Astrocyte of the cerebellum (primary cell): Measurements from ENCODE around the gene ZNF566.

Experiments used
- DNase-seq: peaks from one replicate; pipeline ENCODE4 v3.0.0-alpha.2; 2011; ENCODE audit warnings: low read depth
- H3K4me3 ChIP-seq: 2 replicates; pipeline ENCODE4 v1.5.1; 2011; ENCODE audit warnings: mild to moderate bottlenecking, low read depth, low read length, moderate library complexity
- CTCF ChIP-seq: IDR thresholded peaks from 2 replicates; pipeline ENCODE4 v1.5.1; 2012; ENCODE audit warnings: low read length, low read depth, moderate library complexity, mild to moderate bottlenecking; ENCODE audit errors: missing control alignments
- in situ Hi-C: cut with HindIII; loops from 2 replicates; pipeline ENCODE4 v1.10.0; 2017; ENCODE audit warnings: low sequenced_read_pairs

Gene ZNF566

GRCh38 chr19:36420961-36421748 lies 68.2 kb downstream of the ZNF566 start:
- DNase-seq, result no peak

GRCh38 chr19:36418287-36419001 lies 70.9 kb downstream of the ZNF566 start, which contains the start of gene ZFP82:
Gene ZFP82, minus strand, starts transcription at chr19:36418644. Its CDS starts 8,855 bp downstream, at chr19:36409789.
- DNase-seq, result peak; percentile 35
- in situ Hi-C loops, result no loop called here
- TF ChIP-seq CTCF, result no peak
- H3K4me3 ChIP-seq, result peak within 1 kb of the TSS; percentile 65

More at GRCh38 chr19:36420961-36421748, 68.2 kb downstream of the ZNF566 start:
- TF ChIP-seq CTCF, result no peak
- H3K4me3 ChIP-seq, result peak overlapping the region; percentile 36
- in situ Hi-C loops, result no loop called here

- peak overlapping the region; percentile 65 for H3K4me3 ChIP-seq
- in situ Hi-C loops, result no loop called here
- no peak for DNase-seq
- TF ChIP-seq CTCF, result no peak
Measured at GRCh38 chr19:36417752-36418286, 71.5 kb downstream of the ZNF566 start.

- TF ChIP-seq CTCF, result no peak
- DNase-seq, result no peak
- H3K4me3 ChIP-seq, result no peak overlapping the region
- in situ Hi-C loops, result no loop called here
Measured at GRCh38 chr19:36409841-36410240, 79.5 kb downstream of the ZNF566 start.

- in situ Hi-C loops, result no loop called here
- TF ChIP-seq CTCF, result no peak
Measured at GRCh38 chr19:36408101-36408500, 81.3 kb downstream of the ZNF566 start.

GRCh38 chr19:36404498-36404897 lies 84.9 kb downstream of the ZNF566 start:
- in situ Hi-C loops, result no loop called here
- no peak for DNase-seq
- H3K4me3 ChIP-seq, result no peak overlapping the region
- no peak for TF ChIP-seq CTCF

More at GRCh38 chr19:36408101-36408500, 81.3 kb downstream of the ZNF566 start:
- H3K4me3 ChIP-seq, result no peak overlapping the region
- no peak for DNase-seq
